Skeletal muscle cell (primary cell): ENCODE measurements around the gene TIPARP.
"Not testable (repeated sequence)": the region's sequence is repeated elsewhere in the genome, so short reads cannot be mapped to it uniquely, and the experiment has no call there.

Experiments used
- DNase-seq: peaks from one replicate; pipeline ENCODE4 v3.0.0-alpha.2; 2010; ENCODE audit warnings: low read depth
- H3K4me3 ChIP-seq: 2 replicates; pipeline ENCODE4 v1.5.1; 2011; ENCODE audit warnings: low read depth, mild to moderate bottlenecking, control low read depth, low read length, moderate library complexity

Gene TIPARP

GRCh38 chr3:156704370-156705036 is 30.1 kb downstream of the TIPARP start:
- no peak for DNase-seq
- no peak overlapping the region for H3K4me3 ChIP-seq

- no peak overlapping the region for H3K4me3 ChIP-seq
- DNase-seq: no peak
Observed at GRCh38 chr3:156705761-156706616, 31.6 kb downstream of the TIPARP start.

GRCh38 chr3:156707588-156707987 is 33.2 kb downstream of the TIPARP start:
- DNase-seq: no peak
- H3K4me3 ChIP-seq: no peak overlapping the region

GRCh38 chr3:156710429-156710828 is 36.0 kb downstream of the TIPARP start:
- H3K4me3 ChIP-seq: no peak overlapping the region
- DNase-seq: no peak

GRCh38 chr3:156711113-156711512 is 36.7 kb downstream of the TIPARP start:
- H3K4me3 ChIP-seq: no peak overlapping the region
- no peak for DNase-seq

- H3K4me3 ChIP-seq, DNase-seq: not testable (repeated sequence)
Observed at GRCh38 chr3:156711944-156712343, 37.6 kb downstream of the TIPARP start.

GRCh38 chr3:156716105-156716862 is 41.9 kb downstream of the TIPARP start:
- H3K4me3 ChIP-seq: no peak overlapping the region
- DNase-seq: no peak

GRCh38 chr3:156718622-156719306 is 44.4 kb downstream of the TIPARP start:
- H3K4me3 ChIP-seq: no peak overlapping the region
- DNase-seq: no peak

- no peak for DNase-seq
- H3K4me3 ChIP-seq: no peak overlapping the region
Observed at GRCh38 chr3:156720826-156721225, 46.4 kb downstream of the TIPARP start.

- no peak overlapping the region for H3K4me3 ChIP-seq
- DNase-seq: no peak
Observed at GRCh38 chr3:156721687-156722618, 47.6 kb downstream of the TIPARP start.

GRCh38 chr3:156723182-156723619 is 48.8 kb downstream of the TIPARP start:
- no peak overlapping the region for H3K4me3 ChIP-seq
- no peak for DNase-seq

GRCh38 chr3:156725682-156726081 is 51.3 kb downstream of the TIPARP start:
- DNase-seq: no peak
- no peak overlapping the region for H3K4me3 ChIP-seq

- no peak overlapping the region for H3K4me3 ChIP-seq
- no peak for DNase-seq
Observed at GRCh38 chr3:156726456-156726855, 52.1 kb downstream of the TIPARP start.

- no peak for DNase-seq
- no peak overlapping the region for H3K4me3 ChIP-seq
Observed at GRCh38 chr3:156727519-156728205, 53.3 kb downstream of the TIPARP start.

GRCh38 chr3:156728267-156728985 is 54.0 kb downstream of the TIPARP start:
- no peak for DNase-seq
- no peak overlapping the region for H3K4me3 ChIP-seq

GRCh38 chr3:156729460-156730179 is 55.2 kb downstream of the TIPARP start:
- no peak overlapping the region for H3K4me3 ChIP-seq
- DNase-seq: no peak

GRCh38 chr3:156731813-156732212 is 57.4 kb downstream of the TIPARP start:
- no peak for DNase-seq
- no peak overlapping the region for H3K4me3 ChIP-seq
